PC-9 (cell line): ENCODE results near the gene ANKZF1. TPM values are rescaled to one million over a fixed set of nuclear protein-coding genes. Genes with fewer than 3 reads are reported as not detected.

Experiments used
- BruUV-seq: library from RNA; stranded (reverse); fragments of 400-500 nt; replicated peaks from 2 replicates; lab custom pipeline; 2021; lab: Mats Ljungman, UMichigan
- CTCF ChIA-PET: fragments of 300-600 bp; sonication (Branson Sonifier 250); formaldehyde crosslinking; loops from one replicate; lab custom pipeline; 2022; ENCODE audit warnings: antibody characterized with exemption; lab: Charles Lee
- POLR2A ChIA-PET: fragments of 300-600 bp; sonication (Branson Sonifier 250); formaldehyde crosslinking; loops from one replicate; lab custom pipeline; 2022; ENCODE audit warnings: antibody characterized with exemption; ENCODE audit not compliant: unreplicated experiment; lab: Charles Lee
- DNase-seq, 2 experiments: peaks; one replicate each; pipeline versions ENCODE4 v3.0.0 to v3.0.0-alpha.2; 2015 to 2022; ENCODE audit warnings: mixed read lengths in 1 of 2
- H2AFZ ChIP-seq: fragments of 200-600 bp; sonication (generic); 2 replicates; pipeline ENCODE4 v1.8.1; 2017; ENCODE audit warnings: antibody characterized with exemption
- H3F3A ChIP-seq: fragments of 200-600 bp; sonication (generic); 2 replicates; pipeline ENCODE4 v1.8.1; 2017; ENCODE audit warnings: antibody characterized with exemption, mild to moderate bottlenecking, low read depth; ENCODE audit not compliant: insufficient read depth
- H3K27ac ChIP-seq: fragments of 200-600 bp; sonication (generic); 2 replicates; pipeline ENCODE4 v1.6.1; 2016; ENCODE audit warnings: mixed run types
- H3K27me3 ChIP-seq: fragments of 200-600 bp; sonication (generic); 2 replicates; pipeline ENCODE4 v1.6.1; 2016; ENCODE audit warnings: low read depth, mixed run types; ENCODE audit not compliant: insufficient read depth
- H3K36me3 ChIP-seq: fragments of 200-600 bp; sonication (generic); 2 replicates; pipeline ENCODE4 v1.6.1; 2016; ENCODE audit warnings: low read depth, mixed run types
- H3K4me1 ChIP-seq: fragments of 200-600 bp; sonication (generic); replicated peaks from 2 replicates; pipeline ENCODE4 v1.6.1; 2016; ENCODE audit warnings: mixed run types; ENCODE audit not compliant: insufficient read depth
- H3K4me2 ChIP-seq: fragments of 200-600 bp; sonication (generic); 2 replicates; pipeline ENCODE4 v1.6.1; 2017; ENCODE audit warnings: mixed run types
- H3K4me3 ChIP-seq: fragments of 200-600 bp; sonication (generic); 2 replicates; pipeline ENCODE4 v1.6.1; 2016; ENCODE audit warnings: mixed run types
- H3K79me2 ChIP-seq: fragments of 200-600 bp; sonication (generic); 2 replicates; pipeline ENCODE4 v1.6.1; 2017; ENCODE audit warnings: low read depth, mixed run types
- H3K9me2 ChIP-seq: fragments of 200-600 bp; sonication (generic); 2 replicates; pipeline ENCODE4 v1.8.1; 2017; ENCODE audit warnings: mild to moderate bottlenecking; ENCODE audit not compliant: insufficient read depth
- H3K9me3 ChIP-seq: fragments of 200-600 bp; sonication (generic); 2 replicates; pipeline ENCODE4 v1.8.1; 2016; ENCODE audit warnings: low read depth; ENCODE audit not compliant: insufficient read depth
- H4K20me1 ChIP-seq: fragments of 200-600 bp; sonication (generic); 2 replicates; pipeline ENCODE4 v1.8.1; 2017; ENCODE audit not compliant: insufficient read depth
- EZH2 ChIP-seq: fragments of 200-600 bp; sonication (generic); IDR thresholded peaks from 2 replicates; pipeline ENCODE4 v1.8.0; 2017; ENCODE audit warnings: antibody characterized with exemption, low read depth
- intact Hi-C: fragments of 100-400 bp; cut with micrococcal nuclease; formaldehyde crosslinking; loops from one replicate; pipeline ENCODE4 v1.10.0; 2022; ENCODE audit not compliant: unreplicated experiment
- total RNA-seq: library from RNA; stranded (reverse); gene quantifications from 2 replicates; pipeline ENCODE4 v1.2.3, GENCODE V29; 2021
- TF ChIP-seq, protein P1 (sequence below): fragments of 200-600 bp; sonication (generic); conservative IDR thresholded peaks from 2 replicates; pipeline ENCODE4 v1.6.1; 2017; ENCODE audit warnings: mixed run types, antibody characterized with exemption, mild to moderate bottlenecking, moderate library complexity

Gene ANKZF1
- total RNA-seq, 1 experiment from 2014 or later, result 62.2 TPM

DNA sequence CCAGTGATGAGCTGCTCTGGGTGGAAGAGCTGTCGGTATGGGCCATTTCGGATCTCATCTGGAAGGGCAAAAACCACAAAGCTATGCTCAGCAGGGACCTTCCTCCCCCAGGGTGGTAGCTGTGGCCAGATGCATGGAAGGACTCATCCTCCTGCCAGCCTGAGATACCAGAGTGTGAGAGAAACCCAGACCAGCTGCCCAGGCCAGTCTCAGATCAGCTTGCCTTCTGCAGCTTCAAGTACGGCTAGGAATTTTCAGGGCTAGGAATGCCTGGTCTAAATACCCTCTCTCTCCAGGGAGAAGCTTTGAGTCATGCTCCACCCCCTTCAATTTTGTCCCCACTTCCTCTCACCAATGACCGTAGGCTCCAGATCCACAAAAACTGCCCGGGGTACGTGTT is 22.1 kb downstream of the ANKZF1 start:
- H3K27ac ChIP-seq, result no peak overlapping the region
- H3K4me3 ChIP-seq, result 0 out of 2 replicates have a peak overlapping the region, but pooled peaks have one; percentile 87
- no TSS peak for BruUV-seq
- H3K4me2 ChIP-seq, result peak overlapping the region; percentile 84; the same call in 1 of the 2 replicates
- intact Hi-C loops, result no loop called here
- peaks cover 65% of the 10 kb centered on the region for H3K4me1 ChIP-seq
- H2AFZ ChIP-seq, result no peak overlapping the region
- H3K9me2 ChIP-seq, result no peaks in the 10 kb centered on the region
- ChIA-PET POLR2A (interaction anchor here (0.6 kb wide), 1 partner anchor 29 kb away, joined by 3 read pairs; no protein-coding TSS in a partner anchor), CTCF (interaction anchor here (0.6 to 0.7 kb wide), 2 partner anchors 43 to 65 kb away, joined by 3 to 4 read pairs; no protein-coding TSS in a partner anchor)
- peaks cover 41% of the 10 kb centered on the region for H3K79me2 ChIP-seq
- 0 out of 2 replicates have a peak, but pooled peaks cover 9% of the 10 kb centered on the region for H3K36me3 ChIP-seq
- no peak for DNase-seq
- peaks cover 44% of the 10 kb centered on the region for H3F3A ChIP-seq
- H4K20me1 ChIP-seq, result no peaks in the 10 kb centered on the region
- H3K9me3 ChIP-seq, result no peaks in the 10 kb centered on the region
- no peak for TF ChIP-seq EZH2
- TF ChIP-seq, protein P1, sequence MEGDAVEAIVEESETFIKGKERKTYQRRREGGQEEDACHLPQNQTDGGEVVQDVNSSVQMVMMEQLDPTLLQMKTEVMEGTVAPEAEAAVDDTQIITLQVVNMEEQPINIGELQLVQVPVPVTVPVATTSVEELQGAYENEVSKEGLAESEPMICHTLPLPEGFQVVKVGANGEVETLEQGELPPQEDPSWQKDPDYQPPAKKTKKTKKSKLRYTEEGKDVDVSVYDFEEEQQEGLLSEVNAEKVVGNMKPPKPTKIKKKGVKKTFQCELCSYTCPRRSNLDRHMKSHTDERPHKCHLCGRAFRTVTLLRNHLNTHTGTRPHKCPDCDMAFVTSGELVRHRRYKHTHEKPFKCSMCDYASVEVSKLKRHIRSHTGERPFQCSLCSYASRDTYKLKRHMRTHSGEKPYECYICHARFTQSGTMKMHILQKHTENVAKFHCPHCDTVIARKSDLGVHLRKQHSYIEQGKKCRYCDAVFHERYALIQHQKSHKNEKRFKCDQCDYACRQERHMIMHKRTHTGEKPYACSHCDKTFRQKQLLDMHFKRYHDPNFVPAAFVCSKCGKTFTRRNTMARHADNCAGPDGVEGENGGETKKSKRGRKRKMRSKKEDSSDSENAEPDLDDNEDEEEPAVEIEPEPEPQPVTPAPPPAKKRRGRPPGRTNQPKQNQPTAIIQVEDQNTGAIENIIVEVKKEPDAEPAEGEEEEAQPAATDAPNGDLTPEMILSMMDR, result no peak
- H3K27me3 ChIP-seq, result no peaks in the 10 kb centered on the region

DNA sequence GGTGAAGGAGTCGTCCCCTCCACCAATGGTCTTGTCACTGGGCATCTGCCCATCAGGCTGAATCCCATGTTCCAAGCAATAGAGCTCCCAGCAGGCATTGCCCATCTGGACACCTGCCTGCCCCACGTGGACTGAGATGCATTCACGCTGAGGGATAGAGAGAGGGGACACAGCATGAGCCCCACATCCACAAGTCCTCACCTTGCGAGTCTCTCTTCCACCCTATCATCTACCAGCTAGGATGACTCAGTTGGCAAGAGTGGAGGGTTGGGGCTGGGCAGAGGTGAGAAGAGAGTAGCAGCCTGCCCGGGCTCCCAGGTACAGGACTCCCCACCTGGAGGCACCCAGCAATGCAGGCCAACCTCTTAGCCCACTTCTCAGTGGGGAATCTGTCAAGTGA is 22.5 kb downstream of the ANKZF1 start:
- peak overlapping the region; percentile 87; the same call in 1 of the 2 replicates for H3K4me3 ChIP-seq
- peak overlapping the region; percentile 84 for H3K4me2 ChIP-seq
- H3K9me3 ChIP-seq, result no peaks in the 10 kb centered on the region
- no peaks in the 10 kb centered on the region for H4K20me1 ChIP-seq
- ChIA-PET POLR2A (interaction anchor here (0.6 to 0.7 kb wide), 2 partner anchors 28 to 126 kb away, joined by 3 to 10 read pairs; no protein-coding TSS in a partner anchor), CTCF (interaction anchor here (0.7 kb wide), 2 partner anchors 27 to 64 kb away, joined by 3 to 4 read pairs; partner anchors contain the start of gene DNAJB2)
- H2AFZ ChIP-seq, result no peak overlapping the region
- intact Hi-C loops, result no loop called here
- H3K79me2 ChIP-seq, result peaks cover 36% of the 10 kb centered on the region
- H3K4me1 ChIP-seq, result peaks cover 64% of the 10 kb centered on the region
- H3K27ac ChIP-seq, result no peak overlapping the region
- TF ChIP-seq, protein P1, result no peak
- TF ChIP-seq EZH2, result no peak
- H3K36me3 ChIP-seq, result 0 out of 2 replicates have a peak, but pooled peaks cover 9% of the 10 kb centered on the region
- no peaks in the 10 kb centered on the region for H3K27me3 ChIP-seq
- no TSS peak for BruUV-seq
- H3K9me2 ChIP-seq, result no peaks in the 10 kb centered on the region
- peaks cover 44% of the 10 kb centered on the region for H3F3A ChIP-seq
- peak in 1 of 2 experiments; percentile 39 for DNase-seq

DNA sequence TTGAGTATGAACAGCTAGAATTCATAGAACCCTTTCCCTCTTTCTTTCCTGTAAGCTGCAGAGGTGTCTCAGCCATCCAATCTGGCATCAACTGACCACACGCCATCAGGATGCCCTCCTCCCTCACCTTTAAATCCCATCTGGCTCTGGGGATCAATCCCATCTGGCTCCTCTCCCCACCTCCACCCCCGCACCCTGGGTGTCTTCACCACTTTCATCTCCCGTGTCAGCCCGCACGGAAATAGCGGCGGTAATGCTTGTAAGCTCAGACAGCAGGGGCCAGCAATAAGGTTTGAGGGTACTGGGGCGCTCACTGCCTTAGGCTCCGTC is 22.9 kb downstream of the ANKZF1 start:
- H3K36me3 ChIP-seq, result 0 out of 2 replicates have a peak, but pooled peaks cover 9% of the 10 kb centered on the region
- H3K9me3 ChIP-seq, result no peaks in the 10 kb centered on the region
- POLR2A ChIA-PET, result interaction anchor here (0.5 to 1.0 kb wide), 5 partner anchors 21 to 507 kb away, joined by 3 to 27 read pairs (median 9); no protein-coding TSS in a partner anchor
- H4K20me1 ChIP-seq, result no peaks in the 10 kb centered on the region
- CTCF ChIA-PET, result interaction anchor here (0.5 to 0.7 kb wide), 3 partner anchors 26 to 393 kb away, joined by 4 to 6 read pairs (median 4); partner anchors contain the start of gene DNAJB2
- TF ChIP-seq EZH2, result no peak
- TF ChIP-seq, protein P1, result no peak
- peak overlapping the region; percentile 84 for H3K4me2 ChIP-seq
- peaks cover 43% of the 10 kb centered on the region for H3F3A ChIP-seq
- peaks cover 60% of the 10 kb centered on the region for H3K4me1 ChIP-seq
- peak overlapping the region; percentile 87 for H3K4me3 ChIP-seq
- no TSS peak for BruUV-seq
- no peak for DNase-seq
- no peaks in the 10 kb centered on the region for H3K27me3 ChIP-seq
- peak overlapping the region; percentile 85; the same call in 1 of the 2 replicates for H2AFZ ChIP-seq
- no peaks in the 10 kb centered on the region for H3K9me2 ChIP-seq
- H3K79me2 ChIP-seq, result peaks cover 32% of the 10 kb centered on the region
- intact Hi-C loops, result no loop called here
- H3K27ac ChIP-seq, result no peak overlapping the region
